ENCODE results near the gene BICRAL.

The BICRAL gene

GRCh38 chr6:42764911-42765648 is 16.8 kb upstream of the BICRAL start:
- no peak for DNase-seq (ENCODE audit: low read depth in 2 of 3, low spot score in 2 of 3)

DNA sequence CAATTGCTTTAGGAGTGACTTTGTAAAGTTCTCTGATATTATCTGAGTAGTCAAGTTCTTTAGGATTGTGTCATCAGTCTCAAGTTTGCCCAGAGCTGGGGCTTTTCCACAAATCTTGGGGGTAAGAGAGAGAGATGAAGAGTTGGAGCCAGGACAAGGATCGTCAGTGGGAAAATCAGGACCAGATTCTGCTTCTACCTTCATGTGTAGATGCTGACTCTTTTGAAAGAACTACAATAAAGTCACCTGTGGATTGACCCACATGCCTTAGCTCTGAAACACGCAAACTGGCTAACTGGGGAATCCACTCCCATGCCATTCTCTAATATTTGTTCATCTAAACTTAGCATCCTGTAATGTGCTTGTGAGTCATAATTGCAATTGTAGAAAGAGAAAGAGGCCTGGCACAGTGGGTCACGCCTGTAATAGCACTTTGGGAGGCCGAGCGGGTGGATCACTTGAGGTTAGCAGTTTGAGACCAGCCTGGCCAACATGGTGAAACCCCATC is 15.6 kb upstream of the BICRAL start:
- no peak for DNase-seq (ENCODE audit: low read depth in 2 of 3, low spot score in 2 of 3)

DNA sequence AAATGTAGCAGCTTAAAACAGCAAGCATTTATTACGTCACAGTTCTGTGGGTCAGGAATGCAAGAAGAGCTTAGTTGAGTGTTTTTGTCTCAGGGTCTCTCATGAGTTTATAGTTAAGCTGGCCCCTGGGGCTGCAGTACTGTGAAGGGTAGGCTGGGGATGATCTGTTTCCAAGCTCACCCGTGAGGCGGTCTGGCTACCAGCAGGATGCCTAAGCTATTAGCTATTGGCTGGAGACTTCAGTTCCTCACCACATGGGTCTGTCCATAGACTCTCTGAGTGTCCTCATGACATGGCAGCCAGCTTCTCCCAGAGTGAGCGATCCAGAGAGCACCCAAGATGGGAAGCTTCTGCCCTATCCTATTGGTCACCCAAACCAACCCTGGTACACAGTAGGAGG is 12.8 kb upstream of the BICRAL start:
- no peak for DNase-seq (ENCODE audit: low read depth in 2 of 3, low spot score in 2 of 3)

DNA sequence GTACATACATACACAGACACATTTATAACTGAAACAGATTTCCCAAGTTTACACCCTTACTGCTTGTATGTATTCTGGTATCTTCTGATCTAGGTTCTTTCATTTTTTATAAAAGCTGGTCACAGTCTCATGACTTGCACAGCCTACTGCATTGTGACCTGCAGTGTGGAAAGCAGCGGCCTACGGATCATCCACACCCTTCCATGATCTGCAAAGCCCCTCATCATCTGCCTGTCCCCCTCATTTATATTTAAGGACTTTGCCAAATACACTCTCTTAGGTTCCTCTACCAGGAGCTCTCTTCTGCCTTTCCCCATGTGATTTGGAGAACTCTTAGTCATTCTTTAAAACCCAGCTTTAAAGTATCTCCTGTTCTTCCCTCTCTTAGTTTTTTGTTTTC is 12.0 kb upstream of the BICRAL start:
- no peak for DNase-seq (ENCODE audit: low read depth in 2 of 3, low spot score in 2 of 3)

DNA sequence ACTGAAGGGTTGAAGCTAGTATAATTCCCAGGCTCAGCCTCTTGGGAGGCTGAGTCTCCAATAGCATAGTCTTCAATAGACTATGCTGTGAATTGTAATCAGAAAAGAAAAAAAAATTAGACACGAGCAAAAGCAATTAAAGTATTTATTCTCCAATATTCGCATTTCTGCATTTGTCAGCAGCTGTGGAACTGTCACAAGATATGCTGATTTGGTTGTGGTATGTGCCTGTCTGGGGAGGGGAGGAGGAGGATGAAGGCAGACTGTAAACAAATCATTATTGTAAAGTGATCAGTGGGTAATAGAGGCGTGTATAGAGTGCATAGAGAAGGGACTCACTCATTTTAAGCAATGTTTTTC is 10.1 kb upstream of the BICRAL start:
- DNase-seq (ENCODE audit: low read depth in 2 of 3, low spot score in 2 of 3) = no peak

- peak in 1 of 3 experiments; percentile 20 for DNase-seq (ENCODE audit: low read depth in 2 of 3, low spot score in 2 of 3)
Measured at GRCh38 chr6:42774201-42774600, 7.7 kb upstream of the BICRAL start.

GRCh38 chr6:42774821-42775487 is 6.9 kb upstream of the BICRAL start:
- DNase-seq (ENCODE audit: low read depth in 2 of 3, low spot score in 2 of 3) = peak in 2 of 3 experiments; percentile 20 to 26

DNA sequence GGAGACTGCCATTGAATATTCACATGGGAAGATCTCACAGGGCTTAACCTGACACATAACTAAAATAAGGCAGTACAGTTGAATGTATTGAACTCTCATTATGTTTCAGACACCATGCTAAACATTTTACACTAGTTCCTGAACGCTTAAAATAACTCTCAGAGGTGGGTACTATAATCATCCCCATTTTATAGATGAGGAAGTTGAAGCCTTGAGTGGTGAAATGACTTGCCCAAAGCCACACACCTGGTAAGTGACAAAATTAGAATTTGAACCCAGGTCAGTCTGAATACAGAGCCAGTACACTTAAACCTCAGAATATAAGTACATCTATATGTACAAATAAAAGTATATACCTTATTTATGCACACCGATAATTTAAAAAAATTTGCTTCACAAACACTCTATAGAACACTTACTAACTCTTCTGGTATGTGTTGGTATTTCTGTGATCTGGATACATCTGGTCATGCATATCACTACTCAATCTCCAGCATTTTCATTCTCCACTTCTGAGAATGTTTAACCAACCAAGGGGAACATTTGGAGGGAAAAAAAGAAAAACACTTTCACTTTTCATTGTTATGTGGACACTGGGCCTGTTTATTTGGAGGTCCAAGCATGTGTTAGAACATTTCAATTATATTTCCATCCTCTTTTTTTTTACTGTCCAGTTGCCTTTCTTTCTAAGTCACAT is 4.6 kb upstream of the BICRAL start:
- DNase-seq (ENCODE audit: low read depth in 2 of 3, low spot score in 2 of 3) = no peak

GRCh38 chr6:42778122-42778521 is 3.7 kb upstream of the BICRAL start:
- no peak for DNase-seq (ENCODE audit: low read depth in 2 of 3, low spot score in 2 of 3)

GRCh38 chr6:42779521-42779920 is 2.3 kb upstream of the BICRAL start:
- no peak for DNase-seq (ENCODE audit: low read depth in 2 of 3, low spot score in 2 of 3)

DNA sequence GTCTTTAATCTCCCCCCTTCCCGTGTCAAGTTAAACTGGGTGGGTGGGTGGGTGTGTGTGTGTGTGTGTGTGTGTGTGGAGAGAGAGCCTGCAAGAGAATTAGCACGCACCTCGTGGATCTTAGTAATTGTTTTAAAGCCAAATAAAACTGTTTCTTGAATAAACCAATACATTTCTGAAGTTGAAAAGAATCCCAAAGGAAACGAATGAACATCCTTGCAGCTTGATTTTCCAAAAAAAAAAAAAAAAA is 381 bp upstream of the BICRAL start:
- no peak for DNase-seq (ENCODE audit: low read depth in 2 of 3, low spot score in 2 of 3)

DNA sequence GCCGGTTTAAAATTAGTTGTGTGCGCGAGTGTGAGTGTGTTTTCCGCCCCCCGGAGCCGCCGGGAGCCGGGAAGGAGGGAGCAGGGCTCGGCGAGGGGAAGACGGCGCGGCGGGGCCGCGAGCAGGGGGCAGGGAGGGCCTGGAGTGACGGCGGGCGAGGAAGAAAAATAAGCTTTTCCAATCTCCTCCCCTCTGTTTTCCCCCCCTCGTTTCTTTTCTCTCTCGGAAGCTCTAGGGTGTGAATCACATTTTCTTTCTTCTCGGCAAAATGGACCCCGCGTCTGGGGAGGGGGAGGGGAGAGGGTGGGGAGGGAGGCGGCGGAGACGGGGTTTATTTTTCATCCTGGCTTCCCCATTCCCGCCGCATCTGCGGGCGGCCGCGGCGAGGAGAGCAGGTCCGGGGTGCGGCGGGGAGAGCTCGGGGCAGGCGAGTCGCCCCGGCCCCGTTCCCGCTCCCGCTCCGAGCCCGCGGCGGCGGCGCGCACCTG is 881 bp downstream of the BICRAL start:
- peak; percentile 40 to 52 (median 47) for DNase-seq (ENCODE audit: low read depth in 2 of 3, low spot score in 2 of 3)

DNA sequence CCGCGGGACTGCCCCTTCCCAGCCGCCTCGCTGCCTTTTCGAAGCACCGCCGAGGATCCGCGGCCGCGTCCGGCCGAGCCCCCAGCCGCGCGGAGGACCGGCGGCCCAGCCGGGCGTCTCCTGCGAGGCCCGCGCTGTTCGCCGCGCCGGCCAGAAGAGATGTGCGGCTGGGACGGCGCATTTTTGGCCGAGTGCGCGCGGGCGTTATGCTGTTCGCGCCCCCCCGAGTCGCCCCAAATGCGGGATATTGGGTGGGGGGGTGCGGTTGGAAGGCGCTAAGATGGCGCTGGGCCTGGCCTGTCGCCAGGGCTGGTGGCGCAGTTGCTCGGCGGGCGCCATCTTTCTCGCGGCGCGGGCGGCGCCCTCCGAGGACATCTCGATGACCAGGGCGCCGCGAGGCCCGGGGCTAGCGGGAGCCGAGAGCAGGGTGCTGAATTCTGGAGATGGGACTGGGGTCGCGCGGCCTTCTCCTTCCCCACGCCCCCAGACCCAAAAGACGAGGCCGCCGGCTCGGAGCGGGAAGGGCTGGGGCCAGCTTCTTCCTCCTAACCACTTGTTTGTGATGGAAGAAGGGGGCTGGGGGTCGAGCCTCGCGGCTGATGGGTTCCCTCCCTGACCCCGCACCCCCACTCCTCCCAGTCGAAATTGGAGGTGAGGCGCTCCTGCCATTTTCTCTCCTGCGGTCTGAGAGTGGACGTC is 1.5 kb downstream of the BICRAL start:
- peak; percentile 48 to 66 (median 62) for DNase-seq (ENCODE audit: low read depth in 2 of 3, low spot score in 2 of 3)

DNA sequence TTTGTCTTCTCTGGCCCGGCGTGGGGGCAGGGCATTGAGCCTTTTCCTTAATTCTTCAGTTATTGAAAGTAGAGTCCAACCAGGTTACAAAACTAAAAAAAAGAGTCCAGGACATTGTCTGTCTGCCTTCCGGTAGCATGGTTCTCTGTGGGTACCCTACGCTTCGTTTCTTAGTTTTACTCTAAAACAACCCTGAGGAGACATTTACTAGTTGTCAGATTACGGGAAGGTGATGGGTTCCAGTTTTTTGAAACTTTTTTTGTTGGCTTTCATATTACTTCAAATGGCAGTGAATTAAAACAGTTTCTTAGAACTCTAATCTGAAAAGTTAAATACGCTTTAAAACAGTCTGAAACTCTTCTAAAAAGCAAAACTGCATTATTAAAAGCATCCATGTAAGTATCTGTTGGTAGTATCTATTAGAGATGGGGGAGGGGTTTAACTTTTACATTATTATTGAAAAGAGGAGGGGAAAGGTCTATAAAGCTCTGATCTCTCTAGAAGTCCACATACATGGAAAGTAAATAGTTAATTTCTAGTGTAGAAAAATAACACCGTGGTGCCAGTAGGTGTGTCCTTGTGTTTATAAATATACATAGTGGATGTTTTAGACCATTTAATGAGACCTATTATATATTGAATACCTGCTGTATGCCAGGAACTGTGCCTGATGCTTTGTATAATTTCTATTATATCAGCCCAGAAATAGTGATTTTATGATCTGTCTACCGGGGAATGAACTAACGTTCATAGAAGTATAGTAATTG is 2.2 kb downstream of the BICRAL start:
- no peak for DNase-seq (ENCODE audit: low read depth in 2 of 3, low spot score in 2 of 3)

GRCh38 chr6:42784717-42785498 is 3.1 kb downstream of the BICRAL start:
- no peak for DNase-seq (ENCODE audit: low read depth in 2 of 3, low spot score in 2 of 3)

DNA sequence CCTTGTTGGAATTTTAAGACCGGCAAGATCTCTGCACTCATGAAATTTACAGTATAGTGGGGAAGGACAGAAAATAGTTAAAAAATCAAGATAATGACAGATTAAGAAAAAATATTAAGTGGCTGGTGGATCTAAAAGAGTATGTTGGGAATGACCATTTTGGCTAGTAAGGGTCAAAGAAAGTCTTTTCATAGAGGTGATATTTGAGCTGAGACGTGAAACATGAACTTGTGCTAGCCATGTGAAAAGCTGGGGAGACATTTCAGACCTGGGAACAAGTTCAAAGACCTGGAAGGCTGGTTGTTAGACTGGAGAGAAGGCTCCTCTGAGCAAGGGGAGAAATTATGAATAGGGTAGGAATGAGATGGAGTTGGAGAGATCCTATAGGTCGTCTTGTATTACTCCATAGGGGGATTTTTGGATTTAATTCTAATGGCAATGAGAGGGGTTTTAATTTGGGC is 4.7 kb downstream of the BICRAL start:
- DNase-seq (ENCODE audit: low read depth in 2 of 3, low spot score in 2 of 3) = no peak

DNA sequence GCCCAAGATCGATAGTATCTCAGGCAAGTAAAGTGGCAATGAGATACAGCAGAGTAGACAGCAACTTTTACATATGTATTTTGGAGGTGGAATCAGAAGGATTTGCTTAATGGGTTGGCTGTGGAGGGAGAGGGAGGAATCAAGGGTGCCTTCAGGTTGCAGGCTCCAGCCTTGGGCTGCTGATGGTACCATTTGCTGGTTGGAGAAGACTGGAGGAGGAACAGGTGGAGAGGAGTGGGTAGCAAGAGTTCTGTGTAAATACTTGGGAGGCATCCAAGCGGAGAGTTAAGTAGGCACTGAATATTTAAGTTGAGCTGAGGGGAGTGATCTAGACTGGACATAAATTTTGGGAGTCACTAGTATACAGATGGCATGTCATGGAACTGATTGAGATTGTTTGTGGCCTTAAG is 5.2 kb downstream of the BICRAL start:
- DNase-seq (ENCODE audit: low read depth in 2 of 3, low spot score in 2 of 3) = no peak

DNA sequence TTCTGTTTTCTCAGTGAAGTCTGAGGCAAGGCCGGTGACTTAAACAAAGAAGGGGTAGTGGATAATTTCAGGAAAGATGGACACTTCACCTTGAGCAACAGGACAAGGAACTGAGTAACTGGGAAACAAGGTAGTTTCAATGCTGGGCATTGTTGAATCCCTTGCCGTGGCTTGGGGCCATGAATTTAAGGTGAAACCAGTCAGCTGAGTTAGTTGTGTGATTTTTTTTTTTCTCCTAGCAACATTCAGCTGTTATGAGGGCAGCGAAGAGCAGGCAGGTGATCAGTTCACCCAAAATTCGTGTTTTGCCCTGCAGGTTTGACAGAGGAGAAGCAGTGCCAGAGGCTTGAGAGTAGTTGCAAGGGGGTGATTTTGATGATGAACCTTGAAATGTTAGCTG is 6.8 kb downstream of the BICRAL start:
- DNase-seq (ENCODE audit: low read depth in 2 of 3, low spot score in 2 of 3) = no peak

DNA sequence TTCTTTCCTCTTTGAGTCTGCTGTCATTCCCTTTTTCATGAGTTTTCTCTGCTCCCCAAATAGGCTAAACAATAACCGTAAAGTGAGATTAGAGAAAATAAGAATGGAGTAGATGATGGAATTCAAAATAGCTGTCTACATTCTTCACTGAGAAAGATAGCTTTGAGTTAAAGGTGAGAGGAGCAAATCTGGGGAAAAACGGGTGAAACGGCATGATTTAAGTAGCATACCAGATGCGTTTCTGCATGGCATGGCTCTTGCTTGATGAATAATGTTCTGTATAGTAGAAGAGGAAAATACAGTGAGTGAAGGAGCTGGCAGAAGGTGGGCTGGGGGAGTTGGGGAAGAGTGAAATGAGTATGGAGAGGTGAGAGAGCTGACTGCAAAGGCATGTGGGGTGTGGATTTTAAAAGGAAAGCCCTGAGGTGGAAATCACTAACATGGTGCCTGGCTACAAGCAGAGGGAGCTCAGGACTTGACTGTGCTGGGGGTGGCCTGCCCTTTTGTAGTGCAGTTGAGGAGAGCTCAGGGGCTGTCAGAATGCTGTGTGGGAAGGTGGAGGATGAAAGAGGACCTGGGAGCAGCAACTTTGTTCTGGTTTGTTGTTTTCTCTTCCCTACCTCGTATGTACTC is 8.8 kb downstream of the BICRAL start:
- no peak for DNase-seq (ENCODE audit: low read depth in 2 of 3, low spot score in 2 of 3)
